CD14-positive monocyte (primary cell): ENCODE data around the gene TMCC1. TPM values are rescaled to one million over a fixed set of nuclear protein-coding genes. Genes with fewer than 3 reads are reported as not detected.
"Not testable (repeated sequence)": the region's sequence is repeated elsewhere in the genome, so short reads cannot be mapped to it uniquely, and the experiment has no call there.

Experiments
- DNase-seq, 3 donors: peaks; one replicate each; pipeline ENCODE4 v3.0.0-alpha.2; 2011 to 2022
- H2AFZ ChIP-seq: 2 replicates; pipeline ENCODE4 v1.6.0; 2012; ENCODE audit warnings: mild to moderate bottlenecking, low read depth, low read length, inconsistent platforms; ENCODE audit not compliant: insufficient read depth, poor library complexity, severe bottlenecking
- H3K27ac ChIP-seq, 2 donors: 1 replicate in 1 of 2; 2 replicates in 1 of 2; pipeline ENCODE4 v1.5.1; 2012 to 2013; ENCODE audit warnings: low read length in 2 of 2, control low read depth in 1 of 2, inconsistent platforms in 1 of 2, low read depth in 1 of 2, mild to moderate bottlenecking in 1 of 2
- H3K27me3 ChIP-seq, 2 donors: one replicate each; pipeline versions ENCODE4 v1.6.0 to v1.6.1; 2011 to 2013; ENCODE audit warnings: low read length in 2 of 2; ENCODE audit not compliant: control insufficient read depth in 2 of 2, insufficient read depth in 2 of 2
- H3K36me3 ChIP-seq, 2 donors: replicated peaks in 1 of 2; 1 replicate in 1 of 2; 2 replicates in 1 of 2; pipeline versions ENCODE4 v1.5.1 to v1.6.1; 2012 to 2013; ENCODE audit warnings: low read length in 2 of 2, control low read depth in 1 of 2, inconsistent platforms in 1 of 2, mild to moderate bottlenecking in 1 of 2; ENCODE audit not compliant: insufficient read depth in 2 of 2, control insufficient read depth in 1 of 2
- H3K4me1 ChIP-seq, 2 donors: 1 replicate in 1 of 2; 2 replicates in 1 of 2; pipeline versions ENCODE4 v1.5.1 to v1.6.1; 2012 to 2013; ENCODE audit warnings: low read length in 2 of 2, control low read depth in 1 of 2, inconsistent platforms in 1 of 2, mild to moderate bottlenecking in 1 of 2, moderate library complexity in 1 of 2; ENCODE audit not compliant: insufficient read depth in 2 of 2, control insufficient read depth in 1 of 2
- H3K4me2 ChIP-seq: replicated peaks from 2 replicates; pipeline ENCODE3; 2012; ENCODE audit warnings: low read length, moderate library complexity, mild to moderate bottlenecking; ENCODE audit not compliant: poor library complexity, severe bottlenecking; ENCODE audit errors: extremely low read depth
- H3K4me3 ChIP-seq, 3 experiments: fragments of 200-600 bp in 1 of 3; sonication (generic) in 1 of 3; replicated peaks in 1 of 3; 1 replicate in 2 of 3; 2 replicates in 1 of 3; pipeline ENCODE4 v1.5.1; 2011 to 2013; ENCODE audit warnings: low read length in 3 of 3, mild to moderate bottlenecking in 3 of 3, control low read depth in 2 of 3, low read depth in 2 of 3, inconsistent platforms in 1 of 3, moderate library complexity in 1 of 3
- H3K79me2 ChIP-seq: 2 replicates; pipeline ENCODE4 v1.6.0; 2012; ENCODE audit warnings: mild to moderate bottlenecking, control low read depth, inconsistent platforms, low read length, moderate library complexity; ENCODE audit not compliant: insufficient read depth
- H3K9ac ChIP-seq: 2 replicates; pipeline ENCODE4 v1.6.0; 2017; ENCODE audit warnings: low read length, mild to moderate bottlenecking; ENCODE audit not compliant: insufficient read depth, poor library complexity, severe bottlenecking
- H3K9me3 ChIP-seq, 2 donors: replicated peaks in 1 of 2; 1 replicate in 1 of 2; 2 replicates in 1 of 2; pipeline versions ENCODE4 v1.5.1 to v1.6.1; 2012 to 2013; ENCODE audit warnings: low read length in 2 of 2, control low read depth in 1 of 2; ENCODE audit not compliant: control insufficient read depth in 1 of 2, insufficient read depth in 1 of 2
- H4K20me1 ChIP-seq: 2 replicates; pipeline ENCODE4 v1.6.0; 2012; ENCODE audit warnings: mild to moderate bottlenecking, low read length, control low read depth, moderate library complexity; ENCODE audit not compliant: insufficient read depth
- H3K27ac Mint-ChIP-seq, 7 donors: one replicate each; pipeline ENCODE4 v1.8.0; 2020; ENCODE audit warnings: mild to moderate bottlenecking in 7 of 7, mixed read lengths in 7 of 7, moderate library complexity in 6 of 7, inconsistent platforms in 2 of 7
- H3K27me3 Mint-ChIP-seq, 3 donors: one replicate each; pipeline ENCODE4 v1.8.0; 2021 to 2022; ENCODE audit warnings: low read depth in 3 of 3, mild to moderate bottlenecking in 3 of 3, mixed read lengths in 3 of 3, moderate library complexity in 3 of 3, inconsistent platforms in 1 of 3
- H3K36me3 Mint-ChIP-seq, 2 donors: one replicate each; pipeline ENCODE4 v1.8.0; 2020; ENCODE audit warnings: mixed read lengths in 2 of 2, inconsistent platforms in 1 of 2, mild to moderate bottlenecking in 1 of 2
- H3K4me1 Mint-ChIP-seq: one replicate; pipeline ENCODE4 v1.8.0; 2020; ENCODE audit warnings: mild to moderate bottlenecking, mixed read lengths
- H3K4me3 Mint-ChIP-seq, 2 donors: one replicate each; pipeline ENCODE4 v1.8.0; 2020; ENCODE audit warnings: mild to moderate bottlenecking in 2 of 2, mixed read lengths in 2 of 2, moderate library complexity in 1 of 2
- H3K9me3 Mint-ChIP-seq, 7 donors: one replicate each; pipeline ENCODE4 v1.8.0; 2020 to 2022; ENCODE audit warnings: mixed read lengths in 7 of 7, mild to moderate bottlenecking in 6 of 7, moderate library complexity in 6 of 7, inconsistent platforms in 2 of 7
- CTCF ChIP-seq: fragments of 200-600 bp; IDR thresholded peaks from one replicate; pipeline ENCODE4 v1.8.0; 2022; ENCODE audit warnings: antibody characterized with exemption, mild to moderate bottlenecking
- WGBS: methylation state at CpG from one replicate; pipeline ENCODE4 v1.1.5; 2013; ENCODE audit warnings: missing lambda C conversion rate; ENCODE audit not compliant: insufficient coverage; 5-methylcytosine and 5-hydroxymethylcytosine counted together
- intact Hi-C, 2 donors: fragments of 100-400 bp; cut with micrococcal nuclease; formaldehyde crosslinking; loops; one replicate each; pipeline versions ENCODE4 v1.15.0 to v1.15.1; 2023
- polyA plus RNA-seq, 3 donors: library from polyadenylated mRNA; depleted of rRNA in 1 of 3; unstranded in 2 of 3; stranded (reverse) in 1 of 3; fragments of 300-500 nt in 2 of 3; fragments of >200 nt in 1 of 3; fragmentation: Illumina TruSeq in 2 of 3; gene quantifications; 1 replicate in 2 of 3; 2 replicates in 1 of 3; pipeline ENCODE4 v1.2.3, GENCODE V29; 2012 to 2021

The TMCC1 gene
- polyA plus RNA-seq, 3 donors, result 5.0 to 10.2 (median 5.0) TPM

GRCh38 chr3:129913618-129914017 is 20.1 kb upstream of the TMCC1 start:
- Mint-ChIP-seq H3K36me3 (peaks cover 0 to 13% of the 10 kb centered on the region in 2 donors), H3K27ac (no peak overlapping the region), H3K4me1 (peaks cover 17% of the 10 kb centered on the region), H3K27me3 (peaks cover 0 to 10% (median 2%) of the 10 kb centered on the region in 3 donors), H3K9me3 (peaks cover 40 to 49% (median 47%) of the 10 kb centered on the region in 7 donors), H3K4me3 (no peak overlapping the region)
- Histone ChIP-seq H4K20me1 (no peaks in the 10 kb centered on the region), H3K4me1 (peaks cover 19 to 22% of the 10 kb centered on the region in 2 donors), H2AFZ (no peak overlapping the region), H3K4me2 (no peak overlapping the region), H3K27me3 (no peaks in the 10 kb centered on the region), H3K9me3 (peaks cover 40 to 47% of the 10 kb centered on the region in 2 donors), H3K36me3 (no peaks in the 10 kb centered on the region), H3K79me2 (no peaks in the 10 kb centered on the region), H3K9ac (no peak overlapping the region), H3K4me3 (no peak overlapping the region), H3K27ac (no peak overlapping the region)
- intact Hi-C loops, result no loop called here
- TF ChIP-seq CTCF, result no peak
- DNase-seq, result no peak
- WGBS, result 100% methylated on average over 1 of the region's 3 CpGs

GRCh38 chr3:129911261-129911861 is 17.9 kb upstream of the TMCC1 start:
- Mint-ChIP-seq H3K4me1 (peaks cover 15% of the 10 kb centered on the region), H3K27ac (peak overlapping the region; percentile 79 to 90 (median 88)), H3K36me3 (peaks cover under 1 to 11% of the 10 kb centered on the region in 2 donors), H3K27me3 (peaks cover 0 to 7% (median 2%) of the 10 kb centered on the region in 3 donors), H3K4me3 (peak overlapping the region in 1 of 2 donors; percentile 30), H3K9me3 (peaks cover 27 to 44% (median 41%) of the 10 kb centered on the region in 7 donors)
- Histone ChIP-seq H3K4me1 (peaks cover 19 to 22% of the 10 kb centered on the region in 2 donors), H3K27ac (peak overlapping the region; percentile 67 to 80), H3K4me2 (peak overlapping the region; percentile 5), H3K27me3 (no peaks in the 10 kb centered on the region), H3K9ac (no peak overlapping the region), H3K9me3 (peaks cover 29 to 39% of the 10 kb centered on the region in 2 donors), H2AFZ (no peak overlapping the region), H3K79me2 (no peaks in the 10 kb centered on the region), H3K4me3 (peak overlapping the region in 1 of 3 experiments; percentile 30), H3K36me3 (peaks cover 0 to 10% of the 10 kb centered on the region in 2 donors), H4K20me1 (no peaks in the 10 kb centered on the region)
- peak; percentile 85 to 89 (median 88) for DNase-seq
- TF ChIP-seq CTCF, result no peak
- intact Hi-C loops, result no loop called here

GRCh38 chr3:129909235-129909634 is 15.7 kb upstream of the TMCC1 start:
- H3K27me3 ChIP-seq, H3K27me3 Mint-ChIP-seq, H3K4me3 Mint-ChIP-seq, H4K20me1 ChIP-seq, intact Hi-C loops, H3K79me2 ChIP-seq, H3K4me3 ChIP-seq, H3K27ac Mint-ChIP-seq, H3K4me2 ChIP-seq, H2AFZ ChIP-seq, H3K27ac ChIP-seq, H3K9ac ChIP-seq, DNase-seq: not testable (repeated sequence)
- H3K4me1 Mint-ChIP-seq, result peaks cover 15% of the 10 kb centered on the region
- H3K36me3 Mint-ChIP-seq, result peaks cover 9 to 20% of the 10 kb centered on the region in 2 donors
- peaks cover 23 to 48% (median 38%) of the 10 kb centered on the region in 7 donors for H3K9me3 Mint-ChIP-seq
- Histone ChIP-seq H3K9me3 (peaks cover 33 to 40% of the 10 kb centered on the region in 2 donors), H3K36me3 (peaks cover 0 to 27% of the 10 kb centered on the region in 2 donors), H3K4me1 (peaks cover 19 to 22% of the 10 kb centered on the region in 2 donors)
- WGBS, result 100% methylated on average over 1 of the region's 4 CpGs
